GM18873 (cell line): ENCODE results near the gene IGF2BP2.
"Not testable (repeated sequence)": the region's sequence is repeated elsewhere in the genome, so short reads cannot be mapped to it uniquely, and the experiment has no call there.

Experiments
- ATAC-seq: cut with Tn5 transposase; IDR thresholded peaks from one replicate; pipeline ENCODE4 v1.9.1; 2021; ENCODE audit warnings: mild to moderate bottlenecking, moderate library complexity, moderate number of reproducible peaks; ENCODE audit not compliant: unreplicated experiment, low FRiP score

IGF2BP2 gene

GRCh38 chr3:185768578-185768982 is 56.3 kb downstream of the IGF2BP2 start:
- ATAC-seq, result not testable (repeated sequence)

GRCh38 chr3:185767002-185767688 is 57.7 kb downstream of the IGF2BP2 start:
- no peak for ATAC-seq

GRCh38 chr3:185766329-185767001 is 58.4 kb downstream of the IGF2BP2 start:
- no peak for ATAC-seq

GRCh38 chr3:185764980-185765370 is 59.9 kb downstream of the IGF2BP2 start:
- ATAC-seq, result no peak

- ATAC-seq, result no peak
Measured at GRCh38 chr3:185764163-185764979, 60.5 kb downstream of the IGF2BP2 start.

- ATAC-seq, result no peak
Measured at GRCh38 chr3:185763347-185764005, 61.4 kb downstream of the IGF2BP2 start.

- ATAC-seq, result no peak
Measured at GRCh38 chr3:185760550-185760949, 64.3 kb downstream of the IGF2BP2 start.

GRCh38 chr3:185760088-185760487 is 64.8 kb downstream of the IGF2BP2 start:
- ATAC-seq, result no peak

- no peak for ATAC-seq
Measured at GRCh38 chr3:185759512-185759911, 65.3 kb downstream of the IGF2BP2 start.

GRCh38 chr3:185758912-185759311 is 65.9 kb downstream of the IGF2BP2 start:
- no peak for ATAC-seq

- no peak for ATAC-seq
Measured at GRCh38 chr3:185757176-185757575, 67.7 kb downstream of the IGF2BP2 start.

GRCh38 chr3:185756477-185756876 is 68.4 kb downstream of the IGF2BP2 start:
- ATAC-seq, result no peak

- ATAC-seq, result no peak
Measured at GRCh38 chr3:185754920-185755319, 69.9 kb downstream of the IGF2BP2 start.

GRCh38 chr3:185753354-185753753 is 71.5 kb downstream of the IGF2BP2 start:
- no peak for ATAC-seq

GRCh38 chr3:185750702-185751101 is 74.1 kb downstream of the IGF2BP2 start:
- ATAC-seq, result no peak

- ATAC-seq, result no peak
Measured at GRCh38 chr3:185750015-185750414, 74.8 kb downstream of the IGF2BP2 start.

- no peak for ATAC-seq
Measured at GRCh38 chr3:185746470-185746869, 78.4 kb downstream of the IGF2BP2 start.

- ATAC-seq, result no peak
Measured at GRCh38 chr3:185744997-185745843, 79.6 kb downstream of the IGF2BP2 start.

GRCh38 chr3:185741586-185741985 is 83.3 kb downstream of the IGF2BP2 start:
- ATAC-seq, result no peak

- no peak for ATAC-seq
Measured at GRCh38 chr3:185740133-185740532, 84.7 kb downstream of the IGF2BP2 start.
